HG03575 (cell line): ENCODE data around the gene CFAP43.

Experiments
- ATAC-seq: cut with Tn5 transposase; IDR thresholded peaks from one replicate; pipeline ENCODE4 v1.9.1; 2021; ENCODE audit not compliant: unreplicated experiment, insufficient number of reproducible peaks, low FRiP score; ENCODE audit errors: extremely low read depth

CFAP43 gene

GRCh38 chr10:104231784-104232612 lies at the start of gene CFAP43:
Gene CFAP43 (minus strand): TSS chr10:104232364. CDS start chr10:104232246, 118 bp downstream.
- peak; percentile 100 for ATAC-seq

GRCh38 chr10:104281694-104282093 lies 49.5 kb upstream of the CFAP43 start:
- no peak for ATAC-seq

GRCh38 chr10:104279550-104280259 lies 47.5 kb upstream of the CFAP43 start:
- ATAC-seq, result no peak

- ATAC-seq, result no peak
Observed at GRCh38 chr10:104277785-104278184, 45.6 kb upstream of the CFAP43 start.

- ATAC-seq, result no peak
Observed at GRCh38 chr10:104276192-104276591, 44.0 kb upstream of the CFAP43 start.

- no peak for ATAC-seq
Observed at GRCh38 chr10:104274762-104275721, 42.9 kb upstream of the CFAP43 start.

- ATAC-seq, result no peak
Observed at GRCh38 chr10:104273899-104274575, 41.9 kb upstream of the CFAP43 start.

- ATAC-seq, result no peak
Observed at GRCh38 chr10:104273286-104273685, 41.1 kb upstream of the CFAP43 start.

- ATAC-seq, result peak; percentile 97
Observed at GRCh38 chr10:104268713-104269645, 36.8 kb upstream of the CFAP43 start, which contains the start of gene GSTO2. Gene GSTO2 (plus strand): TSS chr10:104269184. CDS start chr10:104274916, 5,732 bp downstream.

- ATAC-seq, result no peak
Observed at GRCh38 chr10:104268405-104268712, 36.2 kb upstream of the CFAP43 start.

- no peak for ATAC-seq
Observed at GRCh38 chr10:104267721-104268404, 35.7 kb upstream of the CFAP43 start.

GRCh38 chr10:104264783-104265182 lies 32.6 kb upstream of the CFAP43 start:
- ATAC-seq, result no peak

- ATAC-seq, result no peak
Observed at GRCh38 chr10:104262055-104262454, 29.9 kb upstream of the CFAP43 start.

- no peak for ATAC-seq
Observed at GRCh38 chr10:104260775-104261115, 28.6 kb upstream of the CFAP43 start.

GRCh38 chr10:104259999-104260774 lies 28.0 kb upstream of the CFAP43 start:
- ATAC-seq, result no peak

- no peak for ATAC-seq
Observed at GRCh38 chr10:104259456-104259855, 27.3 kb upstream of the CFAP43 start.

GRCh38 chr10:104258209-104258608 lies 26.0 kb upstream of the CFAP43 start:
- ATAC-seq, result no peak
